NT2/D1 (cell line): ENCODE measurements around the gene SLC8B1.

Experiments used
- DNase-seq: peaks from one replicate; pipeline ENCODE4 v3.0.0-alpha.2; 2011; ENCODE audit warnings: low read depth, low spot score
- H3K27me3 ChIP-seq: 2 replicates; pipeline ENCODE4 v1.6.0; 2011; ENCODE audit warnings: mild to moderate bottlenecking; ENCODE audit not compliant: insufficient read length, insufficient read depth
- H3K36me3 ChIP-seq: 2 replicates; pipeline ENCODE4 v1.6.1; 2011; ENCODE audit warnings: mild to moderate bottlenecking, low read length, mixed read lengths; ENCODE audit not compliant: insufficient read depth, insufficient read length
- H3K4me1 ChIP-seq: 2 replicates; pipeline ENCODE4 v1.5.1; 2011; ENCODE audit not compliant: insufficient read depth, insufficient read length
- H3K4me3 ChIP-seq: 2 replicates; pipeline ENCODE4 v1.5.1; 2011; ENCODE audit warnings: low read depth; ENCODE audit not compliant: insufficient read length
- H3K9ac ChIP-seq: 2 replicates; pipeline ENCODE4 v1.6.0; 2011; ENCODE audit warnings: low read depth; ENCODE audit not compliant: insufficient read length
- H3K9me3 ChIP-seq: 2 replicates; pipeline ENCODE4 v1.5.1; 2011; ENCODE audit warnings: mild to moderate bottlenecking, low read length; ENCODE audit not compliant: insufficient read depth
- SUZ12 ChIP-seq: IDR thresholded peaks from 2 replicates; pipeline ENCODE4 v1.6.1; 2011; ENCODE audit not compliant: insufficient read length, insufficient read depth; ENCODE audit errors: extremely low read depth
- YY1 ChIP-seq: IDR thresholded peaks from 2 replicates; pipeline ENCODE4 v1.6.1; 2011; ENCODE audit not compliant: insufficient read length, insufficient read depth
- ZNF274 ChIP-seq: IDR thresholded peaks from 2 replicates; pipeline ENCODE4 v1.6.1; 2011; ENCODE audit warnings: mild to moderate bottlenecking, low read depth, low read length

The SLC8B1 gene

DNA sequence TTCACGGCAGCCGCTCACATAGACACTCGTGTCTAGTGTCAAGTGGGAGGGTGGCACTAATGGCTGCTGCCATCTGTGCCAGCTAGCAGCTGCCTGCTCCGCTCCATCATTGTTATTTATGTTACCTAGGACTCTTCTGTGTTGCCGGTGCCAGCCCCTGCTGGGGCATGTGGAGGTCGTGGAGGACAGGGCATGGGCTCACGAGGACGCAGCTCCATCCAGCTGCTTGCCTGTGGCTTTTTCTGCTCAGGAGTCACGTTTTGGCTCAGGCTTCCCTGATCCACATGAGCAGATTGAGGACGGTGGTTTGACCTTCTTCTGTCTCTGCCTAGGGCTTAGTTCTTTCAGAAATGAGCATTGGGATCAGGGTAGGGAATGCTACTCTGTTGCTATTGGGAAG lies 82.4 kb downstream of the SLC8B1 start:
- H3K36me3 ChIP-seq, result peaks cover 46% of the 10 kb centered on the region
- no peaks in the 10 kb centered on the region for H3K27me3 ChIP-seq
- no peak overlapping the region for H3K9ac ChIP-seq
- H3K4me3 ChIP-seq, result no peak overlapping the region
- no peaks in the 10 kb centered on the region for H3K4me1 ChIP-seq
- no peak for TF ChIP-seq YY1
- no peak for TF ChIP-seq SUZ12
- no peak for TF ChIP-seq ZNF274
- no peak for DNase-seq
- H3K9me3 ChIP-seq, result no peaks in the 10 kb centered on the region

DNA sequence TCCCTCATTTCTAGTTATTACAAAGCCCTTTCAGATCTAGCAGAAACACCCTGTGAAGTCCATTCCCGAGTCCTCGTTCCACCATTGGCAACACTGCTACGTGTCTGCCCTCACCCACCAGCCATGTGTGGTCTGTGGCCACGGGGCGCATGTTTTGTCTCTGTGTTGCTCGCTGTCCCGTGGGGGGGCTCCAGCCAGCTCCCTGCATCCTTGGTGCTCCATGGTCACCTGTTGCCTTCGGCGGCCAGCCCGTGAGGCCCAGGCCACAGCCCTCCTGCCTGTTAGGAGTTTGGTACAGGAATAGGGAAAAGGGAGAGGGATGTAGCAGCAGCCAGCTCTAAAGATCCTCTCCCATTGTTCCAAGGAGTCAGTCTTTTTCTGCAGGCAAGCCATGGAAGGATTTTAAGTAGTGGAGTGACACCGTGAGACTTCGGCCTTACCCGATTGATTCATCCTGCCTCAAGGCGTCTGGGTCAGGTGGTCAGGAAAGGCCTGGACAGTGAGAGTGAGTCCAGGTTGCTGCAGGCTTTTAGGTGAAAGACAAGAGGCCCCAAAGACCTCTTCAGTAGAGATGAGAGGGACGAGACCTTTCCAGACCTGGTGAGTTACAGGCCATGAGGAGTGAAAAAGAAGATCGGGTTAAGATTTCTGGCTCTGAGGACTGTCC lies 83.4 kb downstream of the SLC8B1 start:
- no peak for DNase-seq
- H3K4me3 ChIP-seq, result no peak overlapping the region
- no peak for TF ChIP-seq SUZ12
- TF ChIP-seq YY1, result no peak
- H3K27me3 ChIP-seq, result no peaks in the 10 kb centered on the region
- no peaks in the 10 kb centered on the region for H3K9me3 ChIP-seq
- H3K4me1 ChIP-seq, result peaks cover 9% of the 10 kb centered on the region
- peak overlapping the region; percentile 5 for H3K9ac ChIP-seq
- H3K36me3 ChIP-seq, result peaks cover 55% of the 10 kb centered on the region

DNA sequence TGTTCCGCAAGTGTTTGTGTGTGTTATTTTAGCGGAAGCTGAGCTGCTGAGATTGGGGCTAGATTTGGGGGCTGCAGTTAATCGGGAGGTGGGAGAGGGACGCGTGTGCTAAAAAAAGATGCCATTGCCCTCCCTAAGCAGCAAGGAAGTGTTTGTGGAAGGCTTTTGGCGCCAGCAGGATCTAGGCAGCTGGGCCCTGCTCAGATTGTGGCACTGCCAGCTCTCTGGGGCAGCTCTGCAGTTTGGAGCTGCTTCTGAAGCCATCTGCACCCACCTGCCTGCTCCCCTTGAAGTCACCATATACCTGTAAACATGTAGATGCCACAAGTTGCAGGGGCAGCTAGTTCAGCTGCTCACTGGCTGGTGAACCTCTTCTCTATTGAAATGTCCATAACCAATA lies 84.9 kb downstream of the SLC8B1 start:
- Histone ChIP-seq H3K4me1 (peaks cover 9% of the 10 kb centered on the region), H3K9ac (no peak overlapping the region), H3K9me3 (no peaks in the 10 kb centered on the region), H3K27me3 (no peaks in the 10 kb centered on the region), H3K4me3 (no peak overlapping the region), H3K36me3 (peaks cover 64% of the 10 kb centered on the region)
- TF ChIP-seq YY1 (no peak), SUZ12 (no peak), ZNF274 (no peak)
- DNase-seq, result no peak

DNA sequence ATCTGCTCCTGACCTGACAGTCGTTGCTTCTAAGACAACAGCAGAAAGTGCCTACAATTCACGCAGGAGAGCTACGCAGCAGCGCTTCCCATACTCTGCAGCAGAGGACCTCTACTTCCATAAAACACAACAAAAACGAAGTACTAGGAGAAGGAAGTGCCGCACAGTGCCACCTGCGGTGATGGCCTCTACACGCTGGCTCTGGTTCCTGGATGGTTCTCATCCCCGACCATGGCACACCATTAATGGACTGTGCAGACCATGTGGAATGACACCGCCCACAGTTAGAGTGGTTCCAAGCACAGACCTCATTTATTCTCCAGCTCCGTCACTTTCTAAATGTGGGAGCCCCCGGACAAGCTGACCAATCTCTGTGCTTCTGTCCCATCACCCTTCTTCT lies 85.4 kb downstream of the SLC8B1 start:
- Histone ChIP-seq H3K9ac (no peak overlapping the region), H3K4me3 (no peak overlapping the region), H3K9me3 (no peaks in the 10 kb centered on the region), H3K36me3 (peaks cover 67% of the 10 kb centered on the region), H3K27me3 (no peaks in the 10 kb centered on the region), H3K4me1 (peaks cover 9% of the 10 kb centered on the region)
- DNase-seq, result no peak
- TF ChIP-seq ZNF274 (no peak), SUZ12 (no peak), YY1 (no peak)

DNA sequence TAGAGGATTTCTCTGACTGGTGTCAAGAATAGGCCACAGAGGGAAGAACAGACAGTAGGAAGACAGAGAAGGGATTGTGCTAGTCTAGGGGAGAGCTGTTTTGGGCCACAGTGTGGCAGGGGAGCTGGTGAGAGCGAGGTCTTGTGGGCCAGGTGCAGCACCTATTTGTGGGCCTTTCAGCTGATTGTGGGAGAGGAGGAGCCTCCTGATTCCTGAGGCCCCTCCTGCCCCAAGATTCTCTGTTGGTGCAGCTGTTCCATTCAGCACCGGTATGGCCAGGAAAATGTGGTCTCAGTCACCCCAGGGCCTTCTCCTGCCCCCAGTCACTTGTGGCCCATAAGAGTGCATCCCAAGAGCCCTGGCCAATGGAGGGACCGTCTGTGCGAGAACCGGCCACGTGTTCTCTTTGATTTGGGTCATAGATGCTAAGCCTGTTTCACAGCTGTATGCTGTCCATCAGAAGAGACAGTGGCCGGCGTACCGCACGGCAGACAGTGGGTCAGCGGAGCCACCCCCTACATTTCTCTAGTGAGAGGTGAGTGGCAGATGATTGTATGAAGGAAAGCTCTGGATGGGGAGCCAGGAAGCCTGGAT lies 86.0 kb downstream of the SLC8B1 start:
- H3K27me3 ChIP-seq, result no peaks in the 10 kb centered on the region
- no peak for DNase-seq
- H3K36me3 ChIP-seq, result peaks cover 71% of the 10 kb centered on the region
- no peak overlapping the region for H3K9ac ChIP-seq
- peaks cover 9% of the 10 kb centered on the region for H3K4me1 ChIP-seq
- TF ChIP-seq YY1 (no peak), SUZ12 (no peak), ZNF274 (no peak)
- no peak overlapping the region for H3K4me3 ChIP-seq
- H3K9me3 ChIP-seq, result no peaks in the 10 kb centered on the region
